Fibroblast of lung (primary cell): ENCODE data around the gene BAIAP2. TPM values are rescaled to one million over a fixed set of nuclear protein-coding genes. Genes with fewer than 3 reads are reported as not detected.

Source experiments
- DNase-seq, 2 donors: peaks; one replicate each; pipeline versions ENCODE4 v3.0.0 to v3.0.0-alpha.2; 2010; ENCODE audit warnings: low read depth in 2 of 2
- H2AFZ ChIP-seq: 2 replicates; pipeline ENCODE4 v1.5.1; 2012; ENCODE audit warnings: low read length, control low read depth, inconsistent platforms
- H3K27ac ChIP-seq: 2 replicates; pipeline ENCODE4 v1.5.1; 2011; ENCODE audit warnings: low read length, control low read depth; ENCODE audit not compliant: insufficient read depth
- H3K27me3 ChIP-seq: 2 replicates; pipeline ENCODE4 v1.5.1; 2011; ENCODE audit warnings: mild to moderate bottlenecking, low read length; ENCODE audit not compliant: control insufficient read depth, insufficient read depth
- H3K36me3 ChIP-seq: 2 replicates; pipeline ENCODE4 v1.5.1; 2011; ENCODE audit warnings: low read length; ENCODE audit not compliant: control insufficient read depth, insufficient read depth
- H3K4me1 ChIP-seq: 2 replicates; pipeline ENCODE4 v1.5.1; 2011; ENCODE audit warnings: low read length; ENCODE audit not compliant: control insufficient read depth, insufficient read depth; ENCODE audit errors: extremely low read depth
- H3K4me2 ChIP-seq: 2 replicates; pipeline ENCODE4 v1.5.1; 2011; ENCODE audit warnings: low read length, control low read depth; ENCODE audit not compliant: insufficient read depth; ENCODE audit errors: extremely low read depth
- H3K4me3 ChIP-seq, 4 experiments: fragments of 200-600 bp in 1 of 4; sonication (generic) in 1 of 4; replicated peaks in 1 of 4; 2 replicates each; pipeline ENCODE4 v1.5.1; 2011 to 2016; ENCODE audit warnings: low read length in 4 of 4, low read depth in 3 of 4, mild to moderate bottlenecking in 3 of 4, control low read depth in 2 of 4, inconsistent platforms in 1 of 4, mixed read lengths in 1 of 4; ENCODE audit not compliant: insufficient read depth in 1 of 4; ENCODE audit errors: control extremely low read depth in 1 of 4
- H3K79me2 ChIP-seq: 2 replicates; pipeline ENCODE4 v1.5.1; 2012; ENCODE audit warnings: mild to moderate bottlenecking, low read length, inconsistent platforms; ENCODE audit not compliant: control insufficient read depth, insufficient read depth
- H3K9ac ChIP-seq: 2 replicates; pipeline ENCODE4 v1.5.1; 2011; ENCODE audit warnings: mild to moderate bottlenecking, low read length, control low read depth; ENCODE audit not compliant: insufficient read depth
- H3K9me3 ChIP-seq: 2 replicates; pipeline ENCODE4 v1.5.1; 2012; ENCODE audit warnings: low read depth, low read length; ENCODE audit not compliant: control insufficient read depth, insufficient read depth
- H4K20me1 ChIP-seq: 2 replicates; pipeline ENCODE4 v1.5.1; 2011; ENCODE audit warnings: low read length; ENCODE audit not compliant: control insufficient read depth, insufficient read depth; ENCODE audit errors: extremely low read depth
- EZH2 ChIP-seq: IDR thresholded peaks from 2 replicates; pipeline ENCODE4 v1.5.1; 2012; ENCODE audit warnings: low read length, control low read depth, mild to moderate bottlenecking; ENCODE audit errors: missing control alignments
- polyA plus RNA-seq, 2 donors: library from polyadenylated mRNA; depleted of rRNA in 1 of 2; stranded (reverse) in 1 of 2; unstranded in 1 of 2; fragments of >200 nt; gene quantifications; 2 replicates each; pipeline ENCODE4 v1.2.1, GENCODE V29; 2011 to 2012; ENCODE audit warnings: missing spikeins in 1 of 2
- total RNA-seq: library from RNA; depleted of rRNA; stranded (reverse); fragments of >200 nt; gene quantifications from 2 replicates; pipeline ENCODE4 v1.2.1, GENCODE V29; 2014
- TF ChIP-seq, protein P1 (sequence below), 2 donors: IDR thresholded peaks in 1 of 2; conservative IDR thresholded peaks in 1 of 2; 1 replicate in 1 of 2; 2 replicates in 1 of 2; pipeline ENCODE4 v1.5.1; 2011 to 2012; ENCODE audit warnings: low read length in 2 of 2, control low read depth in 1 of 2, inconsistent platforms in 1 of 2, low read depth in 1 of 2, mild to moderate bottlenecking in 1 of 2

BAIAP2 gene
- total and polyA plus RNA-seq, 2 donors (not counting 1 experiment from before 2014, with no cell fraction given) = 6.0 to 13.4 TPM

DNA sequence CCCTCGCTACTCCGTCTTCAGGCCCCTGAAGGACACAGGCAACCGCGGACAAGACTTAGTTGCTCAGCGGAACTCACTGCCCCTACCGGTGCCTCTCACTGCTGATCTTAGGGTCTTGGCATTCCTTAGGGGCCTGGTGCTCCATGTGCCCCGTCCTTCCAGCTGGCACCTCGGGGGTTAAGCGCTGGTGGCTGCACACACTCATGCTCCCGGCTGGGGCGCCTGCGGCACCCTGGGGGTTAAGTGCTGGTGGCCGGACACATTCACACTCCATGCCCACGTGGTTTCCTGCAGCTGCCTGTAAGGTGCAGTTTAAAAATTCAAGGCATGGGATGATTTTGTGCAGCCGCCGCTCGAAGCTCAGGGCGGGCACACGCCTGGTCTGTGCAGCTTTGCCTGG is 45.1 kb downstream of the BAIAP2 start:
- no peaks in the 10 kb centered on the region for H3K79me2 ChIP-seq
- H3K4me3 ChIP-seq = no peak overlapping the region
- H2AFZ ChIP-seq = no peak overlapping the region
- H3K27ac ChIP-seq = no peak overlapping the region
- TF ChIP-seq, protein P1, sequence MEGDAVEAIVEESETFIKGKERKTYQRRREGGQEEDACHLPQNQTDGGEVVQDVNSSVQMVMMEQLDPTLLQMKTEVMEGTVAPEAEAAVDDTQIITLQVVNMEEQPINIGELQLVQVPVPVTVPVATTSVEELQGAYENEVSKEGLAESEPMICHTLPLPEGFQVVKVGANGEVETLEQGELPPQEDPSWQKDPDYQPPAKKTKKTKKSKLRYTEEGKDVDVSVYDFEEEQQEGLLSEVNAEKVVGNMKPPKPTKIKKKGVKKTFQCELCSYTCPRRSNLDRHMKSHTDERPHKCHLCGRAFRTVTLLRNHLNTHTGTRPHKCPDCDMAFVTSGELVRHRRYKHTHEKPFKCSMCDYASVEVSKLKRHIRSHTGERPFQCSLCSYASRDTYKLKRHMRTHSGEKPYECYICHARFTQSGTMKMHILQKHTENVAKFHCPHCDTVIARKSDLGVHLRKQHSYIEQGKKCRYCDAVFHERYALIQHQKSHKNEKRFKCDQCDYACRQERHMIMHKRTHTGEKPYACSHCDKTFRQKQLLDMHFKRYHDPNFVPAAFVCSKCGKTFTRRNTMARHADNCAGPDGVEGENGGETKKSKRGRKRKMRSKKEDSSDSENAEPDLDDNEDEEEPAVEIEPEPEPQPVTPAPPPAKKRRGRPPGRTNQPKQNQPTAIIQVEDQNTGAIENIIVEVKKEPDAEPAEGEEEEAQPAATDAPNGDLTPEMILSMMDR (conservative IDR thresholded peaks at IDR 0.05 in 1 of 2, IDR thresholded peaks at IDR 0.05 in 1 of 2; ENCODE audit: low read depth in 1 of 2, low read length in 2 of 2) = no peak
- TF ChIP-seq EZH2 = no peak
- no peaks in the 10 kb centered on the region for H4K20me1 ChIP-seq
- no peaks in the 10 kb centered on the region for H3K36me3 ChIP-seq
- no peak overlapping the region for H3K4me2 ChIP-seq
- DNase-seq = no peak
- no peaks in the 10 kb centered on the region for H3K9me3 ChIP-seq
- H3K27me3 ChIP-seq = no peaks in the 10 kb centered on the region
- H3K9ac ChIP-seq = no peak overlapping the region
- no peaks in the 10 kb centered on the region for H3K4me1 ChIP-seq

DNA sequence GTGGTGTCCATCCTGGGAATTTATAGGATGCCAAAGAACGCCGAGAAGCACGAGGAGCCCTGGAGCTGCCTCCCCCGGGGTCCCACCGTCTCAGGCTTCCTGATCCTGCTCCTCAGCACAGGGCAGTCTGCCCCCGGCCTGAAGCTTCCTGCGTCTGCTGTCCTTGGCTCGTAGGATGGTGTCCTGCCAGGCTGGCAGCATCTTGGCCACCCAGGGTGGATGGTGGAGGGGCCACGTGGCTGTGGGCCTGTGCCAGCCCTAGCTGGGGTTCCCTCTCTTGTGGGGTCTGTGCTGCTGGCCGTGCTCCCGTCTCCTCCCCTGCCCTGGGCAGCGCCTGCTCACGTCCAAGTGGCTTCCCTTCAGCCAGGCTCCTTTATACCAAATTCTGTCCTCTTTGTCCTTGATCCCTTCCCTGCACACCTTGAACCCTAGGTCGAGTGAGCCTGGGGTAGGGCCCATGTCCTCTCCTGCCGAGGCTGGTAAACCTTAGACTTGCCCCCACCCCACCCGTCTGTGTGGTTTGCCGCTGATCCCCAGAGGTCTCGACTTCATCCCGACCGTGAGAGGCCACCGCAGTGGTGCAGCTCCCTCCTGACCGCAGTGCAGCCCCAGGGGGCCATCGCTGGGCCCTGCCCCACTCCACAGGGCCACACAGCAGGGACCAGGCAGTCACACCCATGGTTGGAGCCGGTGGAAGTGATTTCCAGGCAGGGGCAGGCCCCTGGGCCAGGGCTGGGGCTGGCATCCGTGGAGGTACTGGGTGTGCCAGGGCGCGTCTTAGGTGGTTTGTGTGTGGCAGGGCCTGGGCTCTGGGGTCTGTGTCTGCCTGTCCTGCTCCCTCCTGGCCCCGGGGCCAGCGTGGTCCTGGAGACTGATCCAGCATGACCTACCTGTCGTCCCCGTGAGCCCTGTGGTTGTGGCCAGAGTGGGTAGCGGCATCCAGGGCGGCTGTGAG is 46.5 kb downstream of the BAIAP2 start:
- DNase-seq = no peak
- Histone ChIP-seq H3K4me3 (no peak overlapping the region), H3K4me2 (no peak overlapping the region), H3K27me3 (no peaks in the 10 kb centered on the region), H3K9me3 (no peaks in the 10 kb centered on the region), H3K4me1 (no peaks in the 10 kb centered on the region), H3K36me3 (no peaks in the 10 kb centered on the region), H4K20me1 (no peaks in the 10 kb centered on the region), H3K9ac (no peak overlapping the region), H2AFZ (no peak overlapping the region), H3K27ac (no peak overlapping the region), H3K79me2 (no peaks in the 10 kb centered on the region)
- no peak for TF ChIP-seq EZH2
- TF ChIP-seq, protein P1 (conservative IDR thresholded peaks at IDR 0.05 in 1 of 2, IDR thresholded peaks at IDR 0.05 in 1 of 2; ENCODE audit: low read depth in 1 of 2, low read length in 2 of 2) = no peak

DNA sequence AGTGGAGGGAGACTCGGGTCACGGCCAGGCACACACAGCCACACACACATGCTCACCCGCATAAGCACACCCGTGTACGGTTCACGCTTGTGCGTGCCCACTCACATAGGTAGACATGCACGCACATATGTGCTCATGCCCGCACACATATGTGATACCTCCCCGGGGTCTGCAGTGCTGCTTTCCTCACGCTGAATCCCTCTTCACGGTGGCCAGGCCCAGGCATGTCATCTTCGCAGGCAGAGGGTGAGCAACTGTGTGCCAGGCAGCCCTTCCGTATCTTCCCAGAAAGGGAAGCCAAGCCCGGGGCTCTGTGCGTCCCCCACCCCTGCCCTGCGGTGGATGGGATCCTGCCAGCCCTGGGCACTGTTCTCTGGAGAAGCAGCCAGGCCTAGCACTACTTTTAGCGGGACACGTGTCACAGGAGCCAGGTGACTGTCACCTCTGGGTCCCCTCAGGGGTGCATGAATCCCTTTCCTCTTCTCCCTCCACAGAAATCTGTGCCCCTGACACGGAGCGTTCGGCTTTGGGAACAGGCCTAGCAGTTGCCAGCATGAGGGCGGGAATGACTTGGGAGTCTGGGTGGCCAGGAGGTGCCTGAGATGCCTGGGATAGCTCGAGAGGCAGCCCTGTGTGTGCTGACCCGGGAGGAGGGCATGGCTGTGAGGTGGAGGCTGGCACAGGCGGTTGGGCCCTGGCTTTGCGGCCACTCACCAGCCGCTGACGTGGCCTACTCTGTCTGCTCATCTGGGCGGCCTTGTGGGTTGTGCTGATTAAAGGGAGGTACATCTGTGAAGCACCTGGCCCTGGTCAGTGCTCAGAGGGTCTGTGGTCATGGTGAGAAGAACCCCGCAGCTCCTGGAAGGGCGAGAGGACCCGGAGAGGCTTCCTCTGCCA is 47.5 kb downstream of the BAIAP2 start:
- H3K4me1 ChIP-seq = no peaks in the 10 kb centered on the region
- TF ChIP-seq EZH2 = no peak
- TF ChIP-seq, protein P1 (conservative IDR thresholded peaks at IDR 0.05 in 1 of 2, IDR thresholded peaks at IDR 0.05 in 1 of 2; ENCODE audit: low read depth in 1 of 2, low read length in 2 of 2) = no peak
- no peak overlapping the region for H2AFZ ChIP-seq
- DNase-seq = peak in 1 of 2 donors; percentile 19
- no peaks in the 10 kb centered on the region for H4K20me1 ChIP-seq
- H3K27ac ChIP-seq = no peak overlapping the region
- H3K36me3 ChIP-seq = no peaks in the 10 kb centered on the region
- H3K27me3 ChIP-seq = no peaks in the 10 kb centered on the region
- H3K4me2 ChIP-seq = no peak overlapping the region
- H3K79me2 ChIP-seq = no peaks in the 10 kb centered on the region
- no peaks in the 10 kb centered on the region for H3K9me3 ChIP-seq
- no peak overlapping the region for H3K9ac ChIP-seq
- H3K4me3 ChIP-seq = no peak overlapping the region
